Non-pigmented ciliary epithelial cell (primary cell): ENCODE results near the gene PGLYRP3.

Source experiments
- DNase-seq: peaks from one replicate; pipeline ENCODE4 v3.0.0-alpha.2; 2010; ENCODE audit warnings: low read depth

Gene PGLYRP3

DNA sequence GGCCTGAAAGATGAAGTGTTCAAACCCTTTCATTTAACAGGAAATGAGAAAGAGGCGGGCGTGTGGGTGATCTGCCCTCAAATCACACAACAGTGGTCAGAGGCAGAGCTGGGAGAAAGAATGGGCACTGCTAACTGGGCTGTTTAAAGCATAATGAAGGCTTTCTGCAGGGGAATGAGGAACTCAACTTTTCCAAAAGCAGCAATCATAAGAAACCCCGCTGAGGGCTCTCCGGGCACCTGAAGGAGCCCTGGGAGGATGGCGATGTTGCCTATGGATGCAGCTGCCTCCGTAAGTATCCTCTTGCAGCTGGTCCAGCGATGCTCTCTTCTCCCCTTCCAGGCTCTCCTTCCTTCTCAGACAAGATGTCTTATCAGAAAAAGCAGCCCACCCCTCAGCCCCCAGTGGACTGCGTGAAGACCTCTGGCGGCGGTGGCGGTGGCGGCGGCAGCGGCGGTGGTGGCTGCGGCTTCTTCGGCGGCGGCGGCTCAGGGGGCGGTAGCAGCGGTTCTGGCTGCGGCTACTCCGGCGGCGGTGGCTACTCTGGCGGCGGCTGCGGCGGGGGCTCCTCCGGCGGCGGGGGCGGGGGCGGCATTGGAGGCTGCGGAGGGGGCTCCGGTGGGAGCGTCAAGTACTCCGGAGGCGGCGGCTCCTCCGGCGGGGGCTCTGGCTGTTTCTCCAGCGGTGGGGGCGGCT, 52.0 kb downstream of the PGLYRP3 start:
- DNase-seq: no peak

DNA sequence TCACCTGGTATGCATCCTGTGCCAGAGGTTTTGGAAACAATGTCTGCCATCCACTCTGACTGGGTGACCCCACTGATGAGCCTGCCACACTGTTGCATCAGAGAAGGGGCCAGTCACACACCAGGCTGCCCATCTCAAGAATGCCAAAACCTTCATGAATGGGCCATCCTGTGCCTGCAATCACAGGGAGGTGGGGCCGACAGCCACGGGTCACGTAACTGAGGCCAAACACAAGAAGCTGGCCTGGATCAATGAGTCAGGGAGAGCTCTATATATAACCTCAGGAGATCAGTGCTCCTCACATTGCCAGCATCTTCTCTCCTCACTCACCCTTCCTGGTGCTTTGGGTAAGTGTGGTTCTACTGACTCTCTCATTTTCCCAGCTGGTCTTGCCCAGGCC, 53.4 kb downstream of the PGLYRP3 start, which contains the start of gene LORICRIN:
LORICRIN (plus strand) TSS at position 301 of the 400 bp plus-strand sequence. CDS start 1,263 bp downstream, outside the sequence.
- no peak for DNase-seq

DNA sequence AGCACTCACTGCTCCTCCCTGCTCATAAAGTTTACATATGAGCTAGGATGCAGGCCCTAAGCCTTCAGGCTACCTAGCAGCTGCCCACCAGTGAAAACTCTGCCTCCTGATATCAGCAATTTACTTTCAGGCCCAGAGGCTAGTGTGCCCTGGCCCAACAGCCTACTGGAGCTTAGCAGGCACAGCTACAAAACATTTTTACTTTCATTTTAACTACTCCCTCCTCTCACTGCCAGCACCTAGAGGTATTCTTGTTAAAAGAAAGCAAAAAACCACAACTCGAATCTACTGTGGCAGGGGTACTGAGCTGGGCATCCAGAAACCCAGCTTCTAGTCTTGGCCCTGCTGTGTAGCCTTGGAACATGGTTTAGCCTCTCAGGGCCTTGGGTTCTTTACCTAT, 59.1 kb downstream of the PGLYRP3 start:
- DNase-seq: no peak

DNA sequence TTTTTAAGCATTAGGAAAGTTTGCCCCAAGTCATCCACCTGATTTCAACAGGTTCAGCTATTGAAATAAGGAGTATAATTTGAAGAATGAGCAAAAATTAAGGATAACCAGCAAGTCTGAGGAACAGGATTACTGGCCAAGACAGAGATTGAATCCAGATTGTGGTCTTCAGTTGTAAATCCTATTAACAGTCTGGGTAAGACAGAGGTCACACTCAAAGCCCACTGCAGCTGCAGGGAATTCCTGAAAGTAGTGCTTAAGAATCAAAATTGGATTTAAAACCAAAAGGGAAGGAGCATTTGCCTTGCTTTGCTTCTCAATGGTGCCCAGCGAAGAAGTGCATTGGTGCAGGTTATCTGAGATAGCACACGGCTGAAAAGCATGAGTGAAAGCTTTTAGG, 59.7 kb downstream of the PGLYRP3 start:
- DNase-seq: no peak

DNA sequence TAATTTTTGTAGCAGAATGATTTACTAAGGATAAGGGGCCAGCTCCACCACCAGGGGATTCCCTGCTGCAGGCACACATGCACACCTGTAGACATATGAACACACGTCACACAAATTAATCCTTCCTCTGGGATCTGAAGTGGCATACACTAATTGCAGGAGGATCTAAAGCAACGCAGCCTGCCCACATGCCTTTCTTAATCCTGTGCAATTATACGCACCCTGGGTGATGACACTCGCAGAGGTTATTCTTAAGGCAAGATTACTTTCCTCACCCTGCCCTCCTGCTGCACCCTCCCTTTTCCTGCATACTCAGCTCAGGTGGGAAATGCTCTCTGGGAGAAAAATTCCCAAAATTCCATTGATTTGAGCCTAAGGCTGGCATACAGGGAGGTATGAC, 60.8 kb downstream of the PGLYRP3 start:
- DNase-seq: no peak

DNA sequence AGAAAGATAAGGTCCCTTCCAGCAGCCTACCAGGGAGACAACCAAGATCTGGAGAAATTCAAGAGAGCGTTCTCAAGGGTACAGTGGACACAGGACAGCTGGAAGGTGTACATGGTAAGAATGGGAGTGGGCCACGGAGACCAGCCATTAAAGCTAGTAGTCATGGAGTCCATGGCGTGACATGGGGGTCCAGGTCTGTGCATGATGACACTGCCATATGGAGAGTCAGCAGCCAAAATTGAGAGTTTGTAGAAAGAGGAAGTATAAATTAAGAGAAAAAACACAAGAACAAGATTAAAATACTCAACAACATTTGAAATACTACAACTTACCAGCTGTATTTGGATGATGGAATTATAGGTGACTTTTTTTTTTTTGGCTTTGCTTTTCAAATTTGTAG, 61.2 kb downstream of the PGLYRP3 start:
- no peak for DNase-seq

DNA sequence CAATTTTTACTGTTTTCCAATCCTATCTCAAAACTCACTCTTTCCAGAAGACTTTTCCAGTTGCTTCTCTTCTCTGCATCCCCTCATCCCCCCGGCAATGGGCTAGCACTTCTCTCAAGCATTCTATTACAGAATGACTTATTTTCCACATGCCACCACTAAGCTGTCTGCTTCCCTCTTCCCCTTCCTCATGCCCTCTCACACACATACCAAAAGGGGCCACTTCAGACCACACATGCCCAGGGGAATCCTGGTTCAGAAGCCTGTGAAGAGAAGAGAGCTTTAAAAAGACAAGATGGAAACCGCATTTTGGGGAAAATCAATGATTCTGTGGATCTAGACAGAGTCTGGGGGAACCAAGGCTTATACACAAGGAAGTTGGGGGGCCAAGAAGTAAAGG, 61.7 kb downstream of the PGLYRP3 start:
- DNase-seq: no peak

DNA sequence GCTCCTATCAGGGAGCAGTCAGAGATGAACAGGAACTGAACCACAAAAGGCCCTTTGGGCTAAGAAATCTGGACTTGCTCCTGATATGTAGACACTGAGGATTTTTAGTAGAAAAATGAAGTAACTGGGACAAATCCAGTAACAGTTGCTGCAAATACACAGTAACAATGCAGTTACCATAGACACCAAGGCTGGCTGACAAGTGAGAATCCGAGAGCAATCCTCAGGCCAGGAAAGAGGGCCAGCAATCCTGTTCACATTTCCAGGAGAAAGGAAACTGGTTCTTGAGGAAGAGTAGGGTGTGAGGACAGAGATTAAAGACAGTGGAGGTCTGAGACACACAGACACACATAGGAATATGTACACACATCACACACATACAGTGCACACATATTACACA, 62.6 kb downstream of the PGLYRP3 start:
- no peak for DNase-seq

DNA sequence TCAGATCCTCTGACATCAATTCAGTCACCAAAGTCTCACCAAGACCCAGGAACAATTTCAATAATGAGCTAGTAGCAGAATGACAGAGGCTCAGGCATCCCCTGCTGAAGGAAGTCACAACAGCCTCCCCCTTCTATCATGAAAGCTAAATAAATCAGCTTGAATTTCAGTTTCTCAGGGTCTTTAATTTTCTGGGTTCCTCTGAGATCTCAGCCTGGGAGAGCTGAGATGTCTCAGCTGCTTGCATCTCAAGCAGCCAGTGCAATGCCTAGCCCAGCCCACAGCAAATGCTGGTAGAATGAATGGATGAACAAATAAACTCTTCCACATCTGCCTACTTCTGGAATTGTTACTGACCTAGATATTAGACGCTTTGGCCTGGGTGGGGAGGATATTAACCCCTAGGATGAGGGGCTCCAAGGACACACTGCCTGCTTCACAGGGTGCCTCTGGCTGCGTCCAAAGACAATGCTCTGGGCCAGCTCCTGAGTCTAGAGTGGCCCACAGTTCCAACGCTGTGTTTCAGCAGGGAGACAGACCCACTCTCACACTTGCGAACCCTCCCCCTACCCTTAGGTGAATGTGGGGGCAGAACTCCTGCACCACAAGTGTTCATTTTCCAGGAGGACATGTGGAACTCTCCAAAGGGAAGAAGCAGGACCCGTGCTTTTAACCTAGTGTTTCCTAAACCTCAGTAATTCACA, 64.4 kb downstream of the PGLYRP3 start:
- no peak for DNase-seq
